Measurements from ENCODE around the gene ASCC2.

ASCC2 gene

DNA sequence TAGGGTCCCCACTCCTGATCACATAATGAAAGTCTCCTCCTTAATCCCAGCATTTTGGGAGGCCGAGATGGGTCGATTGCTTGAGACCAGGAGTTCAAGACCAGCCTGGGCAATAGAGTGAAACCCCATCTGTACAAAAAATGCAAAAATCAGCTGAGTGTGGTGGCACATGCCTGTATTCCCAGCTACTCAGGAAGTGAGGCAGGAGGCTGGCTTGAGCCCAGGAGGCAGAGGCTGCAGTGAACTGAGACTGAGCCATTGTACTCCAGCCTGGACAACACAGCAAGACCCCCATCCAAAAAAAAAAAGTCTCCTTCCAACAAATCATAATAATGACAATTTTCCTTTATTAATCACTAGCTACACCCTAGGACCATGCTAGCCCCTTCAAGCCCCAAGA, 86.4 kb downstream of the ASCC2 start:
- no peak for FAIRE-seq

GRCh38 chr22:29750559-29751538, 87.2 kb downstream of the ASCC2 start:
- FAIRE-seq: no peak

- no peak for FAIRE-seq
Measured at GRCh38 chr22:29750029-29750428, 88.0 kb downstream of the ASCC2 start.

- FAIRE-seq: no peak
Measured at GRCh38 chr22:29748248-29748893, 89.7 kb downstream of the ASCC2 start.

DNA sequence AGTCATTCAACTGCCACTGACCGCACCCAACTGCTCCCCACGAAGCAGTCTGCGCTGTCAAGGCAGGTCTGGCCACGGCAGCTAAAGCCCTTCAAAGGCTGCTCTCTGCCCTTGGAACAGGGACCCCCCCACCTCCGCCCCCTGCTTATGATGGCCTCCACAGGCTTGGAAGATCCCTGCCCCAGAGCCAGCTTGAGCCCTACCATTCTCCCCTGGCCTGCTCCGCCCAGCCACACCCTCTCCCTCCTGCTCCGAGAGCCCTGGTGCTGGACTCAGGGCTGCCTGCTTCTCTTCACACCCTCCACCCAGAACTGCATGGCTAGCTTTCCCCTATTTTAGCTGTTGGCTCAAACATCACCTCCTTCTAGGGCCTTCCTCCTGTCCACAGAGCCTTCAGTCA, 90.2 kb downstream of the ASCC2 start:
- FAIRE-seq: no peak

GRCh38 chr22:29744902-29745301, 93.2 kb downstream of the ASCC2 start:
- FAIRE-seq: no peak

DNA sequence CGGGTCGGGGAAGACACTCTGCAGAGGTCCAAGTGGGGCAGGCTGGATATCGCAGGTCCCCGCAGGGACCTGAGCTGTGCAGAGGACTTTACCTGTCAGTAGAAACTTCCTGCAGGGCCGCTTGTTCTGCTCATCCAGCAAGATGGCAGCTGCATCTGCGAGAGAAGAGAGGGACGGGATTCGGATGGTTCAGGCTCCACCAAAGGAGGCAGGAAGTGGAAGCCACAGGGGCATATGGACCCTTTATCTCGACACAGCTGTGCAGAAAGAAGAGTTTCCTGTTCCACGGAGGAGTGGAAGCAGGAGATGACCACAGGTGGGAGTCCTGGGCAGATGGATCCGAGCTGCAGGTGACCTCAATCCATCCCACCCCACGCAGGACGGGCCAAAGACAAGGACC, 95.7 kb downstream of the ASCC2 start:
- FAIRE-seq: no peak

GRCh38 chr22:29741926-29742325, 96.1 kb downstream of the ASCC2 start:
- no peak for FAIRE-seq

DNA sequence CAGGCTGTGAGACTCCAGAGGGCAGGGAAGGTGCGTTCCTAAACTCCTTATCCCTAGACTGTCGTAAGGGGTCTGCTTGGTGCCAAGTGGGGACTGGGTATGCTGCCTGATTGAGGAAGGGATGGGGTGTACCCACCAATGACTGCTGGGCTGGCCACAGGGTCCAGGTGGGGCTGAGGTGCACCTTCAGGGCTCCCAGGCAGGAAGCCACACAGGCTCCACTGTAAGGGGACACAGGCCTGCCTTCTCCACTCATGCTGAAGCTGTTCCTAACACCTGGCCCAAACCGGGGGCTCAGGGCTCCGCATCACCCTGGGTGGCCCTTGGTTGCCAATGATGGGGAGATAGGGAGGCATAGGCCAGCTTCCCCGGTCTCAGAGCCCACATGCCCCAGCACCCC, 97.9 kb downstream of the ASCC2 start:
- FAIRE-seq: no peak

GRCh38 chr22:29739346-29739875, 98.7 kb downstream of the ASCC2 start:
- no peak for FAIRE-seq
